CD4-positive, alpha-beta T cell treated with Interleukin-1 beta for 1 hour (primary cell): Measurements from ENCODE around the gene PCLO.

Experiments
- DNase-seq, 2 donors: peaks; one replicate each; pipeline ENCODE4 v3.0.0-alpha.2; 2020 to 2022

The PCLO gene

DNA sequence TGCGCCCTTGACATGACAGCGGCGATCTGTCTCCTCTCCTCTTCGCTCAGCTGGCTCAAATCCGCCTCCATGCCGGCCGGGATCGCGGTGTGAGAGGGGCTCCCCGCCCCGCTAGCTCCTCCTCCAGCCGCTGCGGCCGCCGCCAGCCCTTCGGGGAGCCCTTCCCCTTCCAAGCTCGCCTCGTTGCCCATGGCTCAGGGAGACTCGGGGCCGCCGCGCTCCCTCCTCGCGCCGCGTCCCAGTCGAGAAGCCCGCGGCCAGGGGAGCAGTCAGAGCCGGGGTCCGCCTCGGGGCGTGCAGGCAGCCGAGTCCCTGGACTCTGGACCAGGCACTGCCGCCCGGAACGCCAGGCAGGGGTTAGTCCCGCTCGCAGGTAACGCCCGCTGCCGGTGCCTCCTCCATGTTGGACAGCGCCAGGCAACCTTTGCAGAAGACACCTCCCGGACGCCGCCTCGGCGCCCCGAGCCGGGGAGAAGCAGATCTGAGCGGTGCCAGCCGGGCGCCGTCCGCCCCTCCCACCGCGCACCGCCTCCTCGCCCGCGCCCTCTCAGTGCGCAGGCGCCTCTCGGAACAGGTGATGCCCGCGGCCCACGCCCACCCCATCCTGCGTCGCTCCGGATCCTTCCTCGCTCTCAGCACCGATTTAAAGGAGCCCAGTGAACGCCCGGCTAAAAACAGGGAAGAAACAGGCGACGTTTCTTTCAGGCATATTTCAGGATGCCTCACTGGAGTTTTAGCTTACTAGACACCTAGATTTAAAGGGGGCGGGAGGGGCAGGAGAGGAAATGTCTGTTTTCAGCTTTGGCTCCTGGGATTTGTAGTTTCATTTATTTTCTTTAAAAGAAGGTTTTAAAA, at the start of gene PCLO:
PCLO (minus strand) TSS at position 483 of the 855 bp plus-strand sequence; CDS start at position 191, 292 bp downstream.
- peak; percentile 20 to 36 for DNase-seq

- no peak for DNase-seq
Observed at GRCh38 chr7:83211685-83212084, 49.0 kb upstream of the PCLO start.

DNA sequence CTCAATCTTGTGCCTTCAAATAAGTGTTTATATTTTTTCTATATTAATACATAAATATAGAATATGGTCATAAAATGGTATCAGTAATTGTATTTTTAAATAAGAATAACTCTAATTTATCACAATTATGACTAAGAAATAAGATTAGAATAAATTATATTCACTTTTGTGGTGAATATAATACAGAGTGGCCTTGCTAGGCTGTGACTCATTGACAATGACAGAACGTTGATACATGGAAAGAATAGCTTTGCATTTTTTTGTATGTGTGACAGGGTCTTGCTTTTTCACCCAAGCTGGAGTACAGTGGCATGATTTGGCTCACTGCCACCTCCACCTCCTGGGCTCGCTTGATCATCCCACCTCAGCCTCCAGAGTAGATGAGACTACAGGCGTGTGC, 47.8 kb upstream of the PCLO start:
- DNase-seq, result no peak

- DNase-seq, result no peak
Observed at GRCh38 chr7:83204715-83205114, 42.0 kb upstream of the PCLO start.

DNA sequence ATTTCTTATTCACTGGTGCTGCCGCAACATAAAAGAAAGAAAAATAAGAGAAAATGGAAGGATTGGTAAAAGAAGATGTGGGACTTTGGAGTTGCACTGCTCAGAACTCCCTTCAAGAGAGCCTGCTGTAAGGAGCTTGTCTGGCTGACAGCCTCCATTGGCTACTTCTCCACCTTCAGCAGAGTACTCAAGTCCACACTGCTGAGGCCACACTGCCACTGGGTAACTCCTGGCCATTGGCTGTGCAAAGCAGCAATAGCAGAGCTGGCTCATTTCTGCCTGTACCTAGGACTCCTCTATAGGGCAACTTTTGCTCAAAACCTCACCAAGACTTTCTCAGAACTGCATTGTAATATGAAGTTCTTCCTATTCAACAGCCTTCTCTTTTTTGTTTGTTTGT, 38.7 kb upstream of the PCLO start:
- DNase-seq, result no peak

DNA sequence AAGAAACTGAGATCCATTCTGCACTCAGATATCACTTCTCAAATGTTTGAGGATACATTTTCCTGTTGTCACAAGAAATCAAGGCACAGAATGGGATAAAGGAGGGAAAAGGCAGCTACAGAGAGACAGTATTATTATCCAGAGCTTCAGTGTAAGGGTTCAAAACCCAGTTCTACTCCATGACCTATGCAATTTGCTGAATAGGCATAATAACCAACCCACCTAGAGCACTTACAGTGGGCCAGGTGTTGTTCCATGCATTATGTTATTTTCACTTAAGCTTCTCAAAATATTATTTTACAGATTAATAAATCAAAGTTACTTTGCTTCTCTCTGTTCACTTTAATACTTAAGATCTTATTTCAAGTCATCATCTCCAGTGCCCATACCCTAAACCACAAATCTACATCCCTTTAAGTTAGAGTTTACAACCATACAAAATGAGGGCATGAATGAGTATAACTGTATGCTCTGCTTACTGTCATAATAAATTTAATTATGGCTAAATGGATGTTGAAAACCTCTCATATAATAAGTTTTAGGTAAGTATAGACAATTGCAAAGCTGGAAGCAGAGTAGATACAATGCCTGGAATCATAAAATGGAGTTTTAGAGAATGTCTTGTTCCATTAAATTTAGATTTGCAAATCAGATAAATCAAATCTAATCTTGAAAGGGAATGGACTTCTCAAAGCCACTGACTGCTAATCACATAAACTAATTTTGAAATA, 28.1 kb upstream of the PCLO start:
- no peak for DNase-seq

DNA sequence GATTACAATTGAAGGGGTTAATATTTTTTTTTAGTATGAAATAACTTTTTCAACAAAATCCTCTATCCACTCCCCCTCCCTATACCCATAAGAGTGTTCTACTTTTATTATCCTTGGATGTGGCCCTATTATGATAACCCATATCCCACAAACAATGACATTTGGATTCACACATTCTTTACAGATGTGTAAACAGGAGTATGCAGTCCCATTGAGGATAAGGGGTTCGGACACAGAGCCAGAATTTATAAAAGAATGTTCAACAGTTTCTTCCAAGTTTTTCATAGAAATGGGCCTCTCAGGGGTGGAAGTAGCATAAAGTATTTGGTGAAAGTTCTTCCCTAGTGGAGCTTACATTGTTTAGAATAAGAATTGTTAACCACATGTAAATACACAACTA, 16.1 kb upstream of the PCLO start:
- DNase-seq, result no peak

DNA sequence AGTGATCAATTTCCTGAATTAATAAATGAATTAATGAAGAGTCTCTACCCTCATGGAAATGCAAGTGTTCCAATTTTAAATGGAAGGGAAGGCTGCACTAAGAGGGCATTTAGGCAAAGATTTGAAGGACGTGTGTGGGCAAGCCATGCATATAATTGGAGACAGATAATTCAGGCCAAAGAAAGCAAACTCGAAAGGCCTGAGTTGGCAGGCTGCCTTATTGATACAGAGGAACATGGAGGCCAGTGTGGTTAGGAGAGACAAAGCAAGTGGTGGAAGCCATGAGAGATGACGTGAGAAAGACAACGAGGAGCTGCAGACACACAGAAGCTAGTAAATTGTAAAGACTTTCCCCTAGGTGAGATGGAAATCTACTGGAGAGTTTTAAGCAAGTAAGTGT, 15.4 kb upstream of the PCLO start:
- no peak for DNase-seq

- no peak for DNase-seq
Observed at GRCh38 chr7:83173664-83174063, 11.0 kb upstream of the PCLO start.

- DNase-seq, result no peak
Observed at GRCh38 chr7:83166781-83167180, 4.1 kb upstream of the PCLO start.

GRCh38 chr7:83161899-83162401, 734 bp downstream of the PCLO start:
- DNase-seq, result no peak

- DNase-seq, result no peak
Observed at GRCh38 chr7:83161186-83161585, 1.5 kb downstream of the PCLO start.

- DNase-seq, result no peak
Observed at GRCh38 chr7:83159731-83160130, 3.0 kb downstream of the PCLO start.

- DNase-seq, result no peak
Observed at GRCh38 chr7:83156006-83156405, 6.7 kb downstream of the PCLO start.

DNA sequence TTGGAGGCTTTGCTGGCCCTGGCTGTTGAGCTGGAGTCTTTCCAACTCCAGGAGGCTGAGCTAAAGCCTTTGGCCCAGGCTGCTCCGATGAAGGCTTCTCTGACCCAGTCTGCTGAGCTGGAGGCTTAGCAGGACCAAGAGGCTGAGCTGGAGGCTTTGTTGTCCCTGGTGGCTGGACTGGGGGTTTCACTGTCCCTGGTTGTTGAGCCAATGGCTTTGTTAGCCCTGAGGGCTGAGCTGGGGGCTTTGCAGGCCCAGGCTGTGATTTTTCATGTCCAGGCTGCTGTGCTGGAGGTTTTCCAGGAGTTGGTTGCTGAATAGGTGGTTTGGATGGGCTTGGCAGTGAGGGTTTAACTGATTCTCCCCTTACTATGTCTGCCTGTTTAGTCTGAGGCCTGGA, 7.3 kb downstream of the PCLO start:
- DNase-seq, result no peak

DNA sequence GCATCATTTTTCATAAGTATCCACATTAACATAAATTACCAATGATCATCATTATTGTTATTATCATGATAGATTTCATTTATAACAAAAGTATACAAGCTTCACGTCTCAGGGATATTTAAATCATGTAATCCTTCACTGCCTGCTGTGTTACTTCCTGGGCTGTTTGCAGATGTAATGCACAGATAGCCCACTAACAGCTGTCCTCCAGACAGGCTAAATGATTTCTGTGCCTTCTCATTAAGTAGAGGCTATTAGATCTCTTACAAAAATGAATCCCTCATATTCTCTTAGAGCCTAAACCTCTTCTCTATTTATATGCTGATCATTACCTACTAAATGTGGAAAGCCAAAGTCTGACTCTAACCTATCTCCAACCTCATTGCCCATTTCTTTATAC, 9.3 kb downstream of the PCLO start:
- DNase-seq, result no peak

DNA sequence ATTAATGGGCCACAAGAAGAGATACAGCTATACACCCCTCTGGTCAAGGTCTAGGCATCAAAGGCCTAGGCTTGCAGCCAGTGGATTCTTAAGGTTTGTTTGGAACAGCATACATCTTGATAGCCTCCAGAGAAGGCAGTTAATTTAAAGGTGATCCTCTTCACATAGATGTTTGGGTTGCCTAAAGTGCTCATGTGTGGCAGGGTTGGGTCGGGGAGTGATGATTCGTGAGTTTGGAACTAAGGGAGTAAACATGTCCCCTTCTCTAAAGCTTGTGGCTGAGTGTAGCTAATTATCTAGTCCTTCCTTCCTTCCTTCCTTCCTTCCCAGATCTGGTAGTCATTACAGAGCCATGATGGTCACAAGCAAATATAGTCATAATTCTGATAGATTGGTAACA, 12.4 kb downstream of the PCLO start:
- DNase-seq, result no peak

GRCh38 chr7:83149466-83149865, 13.2 kb downstream of the PCLO start:
- no peak for DNase-seq

DNA sequence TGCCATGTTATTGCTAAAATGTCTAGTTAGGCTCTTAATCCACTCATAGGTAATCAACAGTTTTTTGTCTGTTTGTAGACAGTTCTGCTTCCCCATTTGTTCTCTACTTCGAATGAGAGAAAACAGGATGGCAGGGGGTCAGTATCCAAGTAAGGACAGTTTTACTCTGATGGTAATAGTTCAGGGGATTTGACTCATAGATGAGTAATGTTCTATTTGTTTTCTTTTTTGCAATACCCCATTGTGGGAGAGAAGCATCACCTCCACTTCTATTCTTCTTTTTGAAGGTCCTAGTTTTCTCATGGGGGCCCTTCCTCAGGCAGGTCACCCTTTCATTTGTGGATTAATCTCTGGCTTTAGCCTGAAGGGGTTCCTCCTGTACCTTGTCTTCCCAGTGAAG, 13.9 kb downstream of the PCLO start:
- no peak for DNase-seq

DNA sequence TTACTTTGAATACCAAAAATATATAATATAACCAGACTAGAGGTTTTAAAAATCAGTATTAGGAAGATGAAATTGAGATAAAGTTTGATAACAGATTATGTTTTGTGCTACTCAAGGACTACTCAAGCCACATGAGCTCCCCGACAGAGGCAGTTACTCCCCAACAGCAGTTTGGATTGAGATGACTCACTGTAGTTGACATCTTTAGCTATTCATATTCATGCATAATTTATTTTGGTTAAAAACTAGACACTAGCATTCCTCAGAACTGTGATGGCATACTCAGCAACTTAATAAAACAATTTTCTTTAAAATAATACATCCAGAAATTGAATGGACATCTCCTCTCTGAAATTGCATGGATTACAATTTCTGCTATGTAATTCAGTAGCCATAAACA, 19.6 kb downstream of the PCLO start:
- no peak for DNase-seq

GRCh38 chr7:83142365-83142764, 20.3 kb downstream of the PCLO start:
- no peak for DNase-seq

DNA sequence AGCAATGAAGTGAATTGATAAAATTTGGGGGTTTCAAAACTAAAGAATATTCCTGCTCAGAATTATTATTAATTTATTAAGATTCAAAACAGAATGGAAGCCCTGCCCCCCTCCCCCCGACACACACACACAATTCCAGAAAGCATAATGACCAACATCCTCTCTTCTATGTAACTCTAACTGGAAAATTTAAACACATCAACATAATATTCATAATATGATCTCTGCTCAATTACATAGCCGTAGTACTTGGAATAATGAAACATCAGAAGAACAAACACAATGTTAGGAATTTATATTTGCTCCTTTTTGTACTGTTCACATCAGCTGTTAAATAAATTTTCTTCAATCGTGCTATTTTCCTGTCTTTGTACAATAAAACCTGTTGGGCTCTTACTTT, 20.8 kb downstream of the PCLO start:
- DNase-seq, result no peak

DNA sequence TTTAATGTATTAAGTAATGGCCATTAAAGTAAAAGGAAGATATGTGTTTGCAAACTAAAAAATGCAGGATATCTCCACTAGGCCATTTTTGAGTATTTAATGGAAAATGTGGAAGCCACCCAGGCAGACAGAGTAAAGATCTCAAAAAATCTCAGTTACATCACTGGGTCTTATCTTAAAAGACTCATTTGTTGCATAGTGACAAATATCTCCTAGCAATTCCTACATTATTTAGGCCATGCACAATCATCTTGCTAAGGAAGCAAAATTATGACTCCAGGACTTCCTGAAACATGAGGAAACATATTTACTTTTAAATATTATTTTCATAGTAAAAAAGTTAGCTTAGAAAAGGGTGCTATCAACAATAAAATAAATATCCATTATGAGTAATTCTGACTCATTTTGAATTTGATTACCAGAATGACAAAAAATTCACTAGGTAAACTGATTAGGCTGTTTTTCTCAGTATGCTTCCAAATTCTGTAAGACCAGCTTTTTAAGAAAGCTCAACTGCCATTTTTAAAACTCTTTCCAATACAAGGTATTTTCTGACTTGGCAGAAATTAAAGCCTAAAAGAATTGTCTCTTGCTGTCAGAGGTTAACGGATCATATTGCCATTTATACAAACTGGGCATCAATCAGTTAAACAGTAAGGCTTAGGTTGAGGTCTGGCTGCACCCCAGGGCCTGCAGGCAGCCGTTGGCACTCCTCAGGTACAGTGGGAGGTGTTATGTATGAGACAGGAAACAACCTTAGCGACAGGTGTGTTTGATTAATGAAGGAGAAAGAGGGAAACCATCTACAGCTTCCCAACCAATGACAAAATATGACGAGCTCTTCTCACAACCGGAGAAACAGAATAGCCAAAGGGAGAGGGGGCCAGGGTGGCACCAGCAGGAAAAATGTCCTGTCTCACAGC, 31.8 kb downstream of the PCLO start:
- DNase-seq, result no peak
